Esophagus squamous epithelium (tissue), 4 donors: Measurements from ENCODE around the gene LHFPL4.

Source experiments
- POLR2A ChIP-seq, 4 donors: fragments of 450-650 bp; IDR thresholded peaks; one replicate each; pipeline ENCODE4 v1.6.1; 2017; ENCODE audit warnings: antibody characterized with exemption in 4 of 4, mild to moderate bottlenecking in 4 of 4, moderate library complexity in 3 of 4
- TF ChIP-seq, protein P1 (sequence below), 6 experiments: fragments of 450-650 bp in 4 of 6; fragments of 200-600 bp in 2 of 6; sonication (generic) in 2 of 6; IDR thresholded peaks; one replicate each; pipeline ENCODE4 v1.5.1; 2016 to 2019; ENCODE audit warnings: antibody characterized with exemption in 6 of 6, mild to moderate bottlenecking in 4 of 6, moderate library complexity in 4 of 6

DNA sequence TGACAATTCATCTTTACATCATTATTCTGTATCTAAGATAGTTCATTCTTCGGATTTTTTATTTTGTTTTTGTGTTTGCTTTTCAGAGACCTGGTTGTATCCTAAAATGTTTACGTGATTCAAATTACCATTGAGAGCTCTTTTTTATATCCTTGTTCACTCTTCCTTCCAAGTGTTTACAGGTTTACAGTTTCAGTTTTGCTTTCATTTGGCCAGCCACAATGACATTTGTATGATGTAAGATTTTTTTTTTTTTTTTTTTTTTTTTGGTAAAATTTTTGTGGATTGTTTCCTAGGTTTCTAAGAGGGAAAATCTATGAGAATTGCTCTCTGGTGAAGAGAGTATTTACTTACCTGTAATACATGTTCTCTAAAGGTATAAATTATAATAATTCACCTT, 101.2 kb downstream of the LHFPL4 start:
- TF ChIP-seq, protein P1, sequence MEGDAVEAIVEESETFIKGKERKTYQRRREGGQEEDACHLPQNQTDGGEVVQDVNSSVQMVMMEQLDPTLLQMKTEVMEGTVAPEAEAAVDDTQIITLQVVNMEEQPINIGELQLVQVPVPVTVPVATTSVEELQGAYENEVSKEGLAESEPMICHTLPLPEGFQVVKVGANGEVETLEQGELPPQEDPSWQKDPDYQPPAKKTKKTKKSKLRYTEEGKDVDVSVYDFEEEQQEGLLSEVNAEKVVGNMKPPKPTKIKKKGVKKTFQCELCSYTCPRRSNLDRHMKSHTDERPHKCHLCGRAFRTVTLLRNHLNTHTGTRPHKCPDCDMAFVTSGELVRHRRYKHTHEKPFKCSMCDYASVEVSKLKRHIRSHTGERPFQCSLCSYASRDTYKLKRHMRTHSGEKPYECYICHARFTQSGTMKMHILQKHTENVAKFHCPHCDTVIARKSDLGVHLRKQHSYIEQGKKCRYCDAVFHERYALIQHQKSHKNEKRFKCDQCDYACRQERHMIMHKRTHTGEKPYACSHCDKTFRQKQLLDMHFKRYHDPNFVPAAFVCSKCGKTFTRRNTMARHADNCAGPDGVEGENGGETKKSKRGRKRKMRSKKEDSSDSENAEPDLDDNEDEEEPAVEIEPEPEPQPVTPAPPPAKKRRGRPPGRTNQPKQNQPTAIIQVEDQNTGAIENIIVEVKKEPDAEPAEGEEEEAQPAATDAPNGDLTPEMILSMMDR (IDR thresholded peaks at IDR 0.05): no peak
- no peak for TF ChIP-seq POLR2A (IDR thresholded peaks at IDR 0.05)
